HepG2 (cell line): Measurements from ENCODE around the gene COX4I1. TPM values are rescaled to one million over a fixed set of nuclear protein-coding genes. Genes with fewer than 3 reads are reported as not detected.

Experiments
- CERS6 ChIP-seq: sonication (generic); formaldehyde crosslinking; IDR thresholded peaks from 2 replicates; pipeline ENCODE4 v1.5.0; 2020; ENCODE audit warnings: missing genetic modification reagents
- GATAD2A ChIP-seq: IDR thresholded peaks from 2 replicates; pipeline ENCODE4 v1.6.1; 2016
- GMEB2 ChIP-seq: IDR thresholded peaks from 2 replicates; pipeline ENCODE4 v1.6.1; 2016; ENCODE audit warnings: missing biosample characterization, missing genetic modification reagents, low read depth
- HINFP ChIP-seq: sonication (generic); formaldehyde crosslinking; IDR thresholded peaks from 2 replicates; pipeline ENCODE4 v1.4.0; 2020; ENCODE audit warnings: low read depth, mild to moderate bottlenecking, missing genetic modification reagents
- KMT2B ChIP-seq: IDR thresholded peaks from 2 replicates; pipeline ENCODE4 v1.6.1; 2016; ENCODE audit warnings: missing genetic modification reagents, missing compliant biosample characterization
- MIXL1 ChIP-seq: IDR thresholded peaks from 2 replicates; pipeline ENCODE4 v1.6.1; 2016
- NRL ChIP-seq: sonication (generic); formaldehyde crosslinking; IDR thresholded peaks from 2 replicates; pipeline ENCODE4 v1.5.0; 2020; ENCODE audit warnings: missing genetic modification reagents, mild to moderate bottlenecking, moderate library complexity, borderline replicate concordance
- PAWR ChIP-seq: sonication (generic); formaldehyde crosslinking; IDR thresholded peaks from 2 replicates; pipeline ENCODE4 v1.4.0; 2020; ENCODE audit warnings: missing genetic modification reagents, mild to moderate bottlenecking, borderline replicate concordance
- PTBP1 ChIP-seq: fragments of 200-400 bp; formaldehyde crosslinking; IDR thresholded peaks from 2 replicates; pipeline ENCODE4 v1.6.1; 2018; ENCODE audit warnings: low read length, low read depth; ENCODE audit not compliant: poor library complexity, severe bottlenecking
- RFX1 ChIP-seq: fragments of 450-650 bp; IDR thresholded peaks from 2 replicates; pipeline ENCODE4 v1.6.1; 2017
- RXRB ChIP-seq: IDR thresholded peaks from 2 replicates; pipeline ENCODE4 v1.6.1; 2016; ENCODE audit warnings: borderline replicate concordance, missing genetic modification reagents, missing compliant biosample characterization
- SKI ChIP-seq: fragments of 450-650 bp; IDR thresholded peaks from one replicate; pipeline ENCODE4 v1.6.1; 2018; ENCODE audit warnings: mild to moderate bottlenecking; ENCODE audit not compliant: partially characterized antibody
- SMAD1 ChIP-seq: sonication (generic); formaldehyde crosslinking; IDR thresholded peaks from 2 replicates; pipeline ENCODE4 v1.4.0; 2020; ENCODE audit warnings: missing genetic modification reagents, low read depth, mild to moderate bottlenecking, borderline replicate concordance
- SMARCC2 ChIP-seq: fragments of 450-650 bp; IDR thresholded peaks from 2 replicates; pipeline ENCODE4 v1.6.1; 2017; ENCODE audit warnings: antibody characterized with exemption, mild to moderate bottlenecking
- TBX2 ChIP-seq: sonication (generic); formaldehyde crosslinking; IDR thresholded peaks from 2 replicates; pipeline ENCODE4 v1.5.0; 2020; ENCODE audit warnings: missing genetic modification reagents, mild to moderate bottlenecking, borderline replicate concordance
- TFDP2 ChIP-seq: sonication (generic); formaldehyde crosslinking; IDR thresholded peaks from 2 replicates; pipeline ENCODE4 v1.4.0; 2020; ENCODE audit warnings: missing genetic modification reagents
- ZFP36 ChIP-seq: fragments of 150-350 bp; IDR thresholded peaks from 2 replicates; pipeline ENCODE4 v1.6.1; 2018; ENCODE audit warnings: borderline replicate concordance, low read length, low read depth; ENCODE audit not compliant: partially characterized antibody
- ZNF326 ChIP-seq: sonication (generic); formaldehyde crosslinking; IDR thresholded peaks from 2 replicates; pipeline ENCODE4 v1.4.0; 2020; ENCODE audit warnings: missing genetic modification reagents, borderline replicate concordance
- ZNF451 ChIP-seq: sonication (generic); formaldehyde crosslinking; IDR thresholded peaks from 2 replicates; pipeline ENCODE4 v1.5.0; 2020; ENCODE audit warnings: mild to moderate bottlenecking, missing genetic modification reagents
- ZNF574 ChIP-seq: sonication (generic); formaldehyde crosslinking; IDR thresholded peaks from 2 replicates; pipeline ENCODE4 v1.4.0; 2020; ENCODE audit warnings: missing genetic modification reagents
- ZNF616 ChIP-seq: sonication (generic); formaldehyde crosslinking; IDR thresholded peaks from 2 replicates; pipeline ENCODE4 v1.5.0; 2020; ENCODE audit warnings: low read depth, mild to moderate bottlenecking, missing genetic modification reagents
- ZSCAN21 ChIP-seq: sonication (generic); formaldehyde crosslinking; IDR thresholded peaks from 2 replicates; pipeline ENCODE4 v1.8.0; 2022; ENCODE audit warnings: mild to moderate bottlenecking, missing genetic modification reagents, moderate library complexity, borderline replicate concordance
- polyA plus RNA-seq, 8 experiments: library from polyadenylated mRNA; depleted of rRNA in 3 of 8; stranded (reverse) in 7 of 8; unstranded in 1 of 8; fragments of >200 nt; fragmentation: Illumina TruSeq in 4 of 8; extraction: Trizol in 4 of 8; gene quantifications; 2 replicates each; pipeline versions ENCODE4 v1.2.1 to v1.2.3, GENCODE V29; 2011 to 2016; ENCODE audit warnings: low read depth in 4 of 8, missing spikeins in 1 of 8, mixed read lengths in 1 of 8; ENCODE audit not compliant: insufficient read depth in 1 of 8
- total RNA-seq, 5 experiments: library from RNA; depleted of rRNA; stranded (reverse); fragments of >200 nt; fragmentation: Illumina TruSeq; extraction: Trizol; gene quantifications; 2 replicates each; pipeline ENCODE4 v1.2.3, GENCODE V29; 2016; ENCODE audit warnings: low read depth in 1 of 5

Gene COX4I1
- total and polyA plus RNA-seq, 2 of the 13 experiments (the other 11 are each of a cell fraction or from before 2014, with no cell fraction given), result 658 to 902 TPM

- peak; percentile 70; the same call in 1 of the 2 replicates for TF ChIP-seq RXRB
- TF ChIP-seq SMARCC2, result no peak
- peak; percentile 45; the same call in 1 of the 2 replicates for TF ChIP-seq NRL (CRISPR knock-in tag)
- TF ChIP-seq PTBP1, result peak; percentile 70
- TF ChIP-seq GMEB2, result no peak
- no peak for TF ChIP-seq PAWR (CRISPR knock-in tag)
- 0 out of 2 replicates have a peak, but pooled peaks have one; percentile 59 for TF ChIP-seq ZNF451 (CRISPR knock-in tag)
- TF ChIP-seq TFDP2 (CRISPR knock-in tag), result no peak
- TF ChIP-seq SKI, result no peak
- no peak for TF ChIP-seq ZSCAN21 (CRISPR knock-in tag)
- TF ChIP-seq HINFP (CRISPR knock-in tag), result 0 out of 2 replicates have a peak, but pooled peaks have one; percentile 49
- no peak for TF ChIP-seq RFX1
- no peak for TF ChIP-seq ZNF326 (CRISPR knock-in tag)
- TF ChIP-seq KMT2B (CRISPR knock-in tag), result no peak
- peak; percentile 55 for TF ChIP-seq ZFP36
- TF ChIP-seq ZNF616 (CRISPR knock-in tag), result 0 out of 2 replicates have a peak, but pooled peaks have one; percentile 23
- TF ChIP-seq GATAD2A, result peak; percentile 36; the same call in 1 of the 2 replicates
- TF ChIP-seq SMAD1 (CRISPR knock-in tag), result peak; percentile 72; the same call in 1 of the 2 replicates
- TF ChIP-seq ZNF574 (CRISPR knock-in tag), result 0 out of 2 replicates have a peak, but pooled peaks have one; percentile 25
- TF ChIP-seq MIXL1 (CRISPR knock-in tag), result peak; percentile 92
- TF ChIP-seq CERS6 (CRISPR knock-in tag), result no peak
- no peak for TF ChIP-seq TBX2 (CRISPR knock-in tag)
These were observed 22.1 kb downstream of the COX4I1 start (continued) for GRCh38 chr16:85821390-85822135.
